ENCODE measurements around the gene CHAD.

- TF ChIP-seq CTCF (IDR thresholded peaks at IDR 0.05) (no peak), POLR2A (IDR thresholded peaks at IDR 0.05) (no peak), EP300 (IDR thresholded peaks at IDR 0.05) (no peak)
These were observed 15.9 kb downstream of the CHAD start for GRCh38 chr17:50452630-50453300.

All from gastroesophageal sphincter (tissue), 3 donors.